IPS-18a (cell line): ENCODE measurements around the gene GARNL3.

ENCODE experiments used
- H3K27ac ChIP-seq: one replicate; pipeline ENCODE4 v1.5.1; 2013; ENCODE audit warnings: low read length
- H3K27me3 ChIP-seq: one replicate; pipeline ENCODE4 v1.6.1; 2013; ENCODE audit warnings: mild to moderate bottlenecking, low read length; ENCODE audit not compliant: control insufficient read depth, insufficient read depth
- H3K36me3 ChIP-seq: one replicate; pipeline ENCODE4 v1.6.1; 2013; ENCODE audit warnings: low read depth, low read length; ENCODE audit not compliant: control insufficient read depth
- H3K4me1 ChIP-seq: one replicate; pipeline ENCODE4 v1.6.1; 2013; ENCODE audit warnings: low read depth, low read length; ENCODE audit not compliant: control insufficient read depth
- H3K4me3 ChIP-seq: one replicate; pipeline ENCODE4 v1.5.1; 2013; ENCODE audit warnings: low read length
- H3K9ac ChIP-seq: one replicate; pipeline ENCODE4 v1.6.1; 2013; ENCODE audit warnings: mild to moderate bottlenecking, low read length, moderate library complexity
- H3K9me3 ChIP-seq: one replicate; pipeline ENCODE4 v1.6.1; 2013; ENCODE audit warnings: low read depth, low read length; ENCODE audit not compliant: control insufficient read depth

The GARNL3 gene

DNA sequence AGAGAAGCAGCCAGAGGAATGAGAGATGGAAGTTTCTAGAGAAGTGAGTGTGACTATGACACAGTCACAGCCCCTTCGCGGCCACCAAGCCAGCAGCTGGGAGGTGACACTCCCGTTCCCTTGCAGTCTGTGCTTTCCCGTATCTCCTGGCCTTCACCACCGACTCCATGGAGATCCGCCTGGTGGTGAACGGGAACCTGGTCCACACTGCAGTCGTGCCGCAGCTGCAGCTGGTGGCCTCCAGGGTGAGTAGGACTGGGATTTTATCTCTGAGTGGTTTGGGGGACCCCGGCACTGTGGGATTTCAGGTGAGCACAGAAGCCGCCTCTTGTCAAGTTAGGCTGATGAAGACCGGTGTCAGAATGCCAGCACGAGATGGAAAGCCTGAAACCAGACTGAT, 120.3 kb downstream of the GARNL3 start:
- Histone ChIP-seq H3K4me3 (no peak overlapping the region), H3K4me1 (no peaks in the 10 kb centered on the region), H3K27ac (no peak overlapping the region), H3K27me3 (no peaks in the 10 kb centered on the region), H3K9me3 (no peaks in the 10 kb centered on the region), H3K9ac (no peak overlapping the region), H3K36me3 (no peaks in the 10 kb centered on the region)

DNA sequence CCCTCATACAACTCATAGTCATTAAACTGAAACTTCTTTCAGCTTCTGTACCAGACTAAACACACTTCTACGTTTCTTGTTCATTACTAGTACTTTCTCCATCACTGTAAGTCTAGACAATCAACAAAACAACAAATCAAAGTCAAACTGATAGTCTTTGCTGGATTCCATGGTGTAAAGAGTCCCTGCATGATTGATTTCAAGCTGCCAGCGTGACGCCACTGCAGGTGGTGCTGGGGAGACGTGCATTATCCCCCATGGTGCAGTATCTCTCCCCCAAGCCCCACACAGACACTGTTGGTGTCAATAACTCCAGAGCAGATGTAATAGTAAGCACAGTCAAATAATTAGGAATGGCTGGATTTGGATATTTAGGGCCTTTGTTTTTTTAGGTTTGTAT, 121.7 kb downstream of the GARNL3 start:
- H3K9ac ChIP-seq, result no peak overlapping the region
- no peaks in the 10 kb centered on the region for H3K36me3 ChIP-seq
- H3K9me3 ChIP-seq, result no peaks in the 10 kb centered on the region
- no peaks in the 10 kb centered on the region for H3K4me1 ChIP-seq
- no peaks in the 10 kb centered on the region for H3K27me3 ChIP-seq
- no peak overlapping the region for H3K27ac ChIP-seq
- no peak overlapping the region for H3K4me3 ChIP-seq

DNA sequence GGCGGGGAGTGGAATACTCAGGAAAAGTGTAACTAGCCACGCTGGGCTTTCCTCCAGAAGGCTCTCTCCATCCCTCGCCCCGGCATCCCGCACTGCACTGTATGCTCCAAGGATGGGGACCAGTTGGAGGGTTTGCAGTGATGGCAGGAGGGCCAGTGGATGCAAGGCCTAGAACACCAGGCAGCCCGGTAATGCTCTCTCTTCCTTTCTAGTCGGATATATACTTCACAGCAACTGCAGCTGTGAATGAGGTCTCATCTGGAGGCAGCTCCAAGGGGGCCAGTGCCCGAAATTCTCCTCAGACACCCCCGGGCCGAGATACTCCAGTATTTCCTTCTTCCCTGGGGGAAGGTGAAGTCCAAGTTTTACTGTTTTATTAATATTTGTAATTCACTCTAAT, 122.4 kb downstream of the GARNL3 start:
- Histone ChIP-seq H3K36me3 (no peaks in the 10 kb centered on the region), H3K4me1 (no peaks in the 10 kb centered on the region), H3K27ac (no peak overlapping the region), H3K27me3 (no peaks in the 10 kb centered on the region), H3K9me3 (no peaks in the 10 kb centered on the region), H3K4me3 (no peak overlapping the region), H3K9ac (no peak overlapping the region)

DNA sequence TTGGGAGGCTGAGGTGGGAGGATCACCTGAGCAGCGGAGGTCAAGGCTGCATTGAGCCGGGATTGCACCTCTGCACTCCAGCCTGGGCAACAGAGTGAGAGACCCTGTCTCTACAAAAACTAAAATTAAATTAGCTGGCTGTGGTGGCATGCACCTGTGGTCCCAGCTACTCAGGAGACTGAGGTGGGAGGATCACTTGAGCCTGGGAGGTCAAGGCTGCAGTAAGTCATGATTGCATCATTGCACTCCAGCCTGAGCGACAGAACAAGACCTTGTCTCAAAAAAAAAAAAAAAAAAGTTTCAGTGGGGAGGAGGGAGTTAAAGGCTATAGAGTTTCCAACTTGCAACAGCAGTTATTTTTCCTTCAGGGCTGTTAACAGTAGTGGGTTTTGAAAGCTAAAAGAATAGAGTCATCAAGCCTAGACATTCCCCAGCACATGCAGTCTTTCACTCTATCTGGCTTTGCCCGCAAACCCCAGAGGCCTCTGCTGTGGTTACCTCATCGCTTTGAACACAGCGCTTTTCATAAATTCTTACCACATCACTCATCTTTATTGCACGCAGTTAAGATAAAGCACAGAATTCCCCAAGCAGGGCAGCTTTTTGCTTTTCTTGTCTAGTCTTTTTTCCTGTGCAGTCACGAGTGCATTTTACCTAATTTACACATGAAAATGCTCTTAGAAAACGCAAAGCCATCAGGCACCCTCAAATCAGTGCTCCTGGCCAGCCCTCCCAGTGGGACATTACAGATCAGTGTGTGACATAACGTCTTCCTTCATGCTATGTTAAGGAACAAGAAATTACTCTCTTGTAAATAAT, 123.7 kb downstream of the GARNL3 start:
- H3K4me1 ChIP-seq, result no peaks in the 10 kb centered on the region
- no peaks in the 10 kb centered on the region for H3K36me3 ChIP-seq
- H3K27ac ChIP-seq, result no peak overlapping the region
- no peaks in the 10 kb centered on the region for H3K27me3 ChIP-seq
- H3K9me3 ChIP-seq, result no peaks in the 10 kb centered on the region
- H3K4me3 ChIP-seq, result no peak overlapping the region
- H3K9ac ChIP-seq, result no peak overlapping the region

DNA sequence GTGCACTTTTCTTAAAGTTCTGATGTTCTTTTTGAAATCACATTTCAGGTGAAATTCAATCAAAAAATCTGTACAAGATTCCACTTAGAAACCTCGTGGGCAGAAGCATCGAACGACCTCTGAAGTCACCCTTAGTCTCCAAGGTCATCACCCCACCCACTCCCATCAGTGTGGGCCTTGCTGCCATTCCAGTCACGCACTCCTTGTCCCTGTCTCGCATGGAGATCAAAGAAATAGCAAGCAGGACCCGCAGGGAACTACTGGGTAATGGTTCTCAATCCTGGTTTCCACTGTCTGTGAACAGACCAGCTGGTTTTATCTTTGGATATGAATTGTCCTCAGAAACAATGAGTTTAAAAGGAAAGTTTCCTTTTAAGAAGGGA, 124.3 kb downstream of the GARNL3 start:
- Histone ChIP-seq H3K9ac (no peak overlapping the region), H3K27me3 (no peaks in the 10 kb centered on the region), H3K27ac (no peak overlapping the region), H3K4me3 (no peak overlapping the region), H3K9me3 (no peaks in the 10 kb centered on the region), H3K4me1 (no peaks in the 10 kb centered on the region), H3K36me3 (no peaks in the 10 kb centered on the region)

DNA sequence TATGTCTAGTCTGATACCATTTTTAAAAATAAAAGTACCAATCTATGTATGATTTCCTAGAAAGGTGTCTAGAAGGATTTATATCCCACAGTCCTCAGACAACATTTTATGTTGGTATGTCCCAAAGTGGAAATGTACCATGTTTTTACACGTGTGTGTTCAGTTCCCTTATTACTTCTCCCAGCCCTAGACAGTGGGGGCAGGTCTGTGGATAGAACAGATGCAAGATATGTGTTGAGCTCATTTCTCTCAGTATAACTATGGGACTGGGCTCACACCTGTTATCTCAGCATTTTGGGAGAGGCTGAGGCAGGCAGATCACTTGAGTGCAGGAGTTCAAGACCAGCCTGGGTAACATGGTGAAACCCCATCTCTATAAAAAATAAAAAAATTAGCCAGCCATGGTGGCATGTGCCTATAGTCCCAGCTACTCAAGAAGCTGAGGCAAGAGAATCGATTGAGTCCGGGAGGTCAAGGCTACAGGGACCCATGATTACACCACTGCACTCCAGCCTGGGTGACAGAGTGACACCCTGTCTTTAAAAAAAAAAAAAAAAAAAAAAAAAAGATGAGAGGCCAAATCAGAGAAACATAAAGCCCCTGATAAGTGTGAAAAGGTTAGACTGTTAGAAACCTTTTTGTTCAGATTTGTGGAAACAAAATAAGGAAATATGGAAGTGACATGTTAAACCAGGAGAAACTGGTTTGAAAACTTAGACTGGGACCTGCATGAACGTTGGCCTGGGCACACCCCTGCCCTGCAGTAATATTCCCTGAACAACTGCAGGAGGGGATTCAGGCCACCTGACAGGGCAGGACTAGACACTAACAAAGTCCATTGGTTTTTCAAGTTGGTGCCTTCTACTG, 125.0 kb downstream of the GARNL3 start:
- Histone ChIP-seq H3K4me3 (no peak overlapping the region), H3K4me1 (no peaks in the 10 kb centered on the region), H3K9me3 (no peaks in the 10 kb centered on the region), H3K36me3 (no peaks in the 10 kb centered on the region), H3K27me3 (no peaks in the 10 kb centered on the region), H3K9ac (no peak overlapping the region), H3K27ac (no peak overlapping the region)

DNA sequence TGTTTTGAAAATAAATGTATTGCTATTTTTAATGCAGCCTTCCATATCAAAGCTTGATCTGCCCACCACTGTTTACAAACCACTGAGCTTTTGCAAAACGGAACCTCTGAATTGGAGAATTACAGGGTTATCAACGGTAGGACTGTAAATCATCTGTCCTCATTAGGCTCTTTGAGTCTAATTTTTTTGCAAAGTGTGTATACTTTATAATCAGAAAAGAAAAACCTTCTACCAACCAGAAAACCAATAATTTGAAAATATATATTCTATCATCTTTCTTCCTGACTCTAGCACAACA, 125.6 kb downstream of the GARNL3 start:
- H3K9me3 ChIP-seq, result no peaks in the 10 kb centered on the region
- no peak overlapping the region for H3K4me3 ChIP-seq
- no peaks in the 10 kb centered on the region for H3K27me3 ChIP-seq
- H3K9ac ChIP-seq, result no peak overlapping the region
- no peaks in the 10 kb centered on the region for H3K4me1 ChIP-seq
- H3K27ac ChIP-seq, result no peak overlapping the region
- H3K36me3 ChIP-seq, result no peaks in the 10 kb centered on the region

DNA sequence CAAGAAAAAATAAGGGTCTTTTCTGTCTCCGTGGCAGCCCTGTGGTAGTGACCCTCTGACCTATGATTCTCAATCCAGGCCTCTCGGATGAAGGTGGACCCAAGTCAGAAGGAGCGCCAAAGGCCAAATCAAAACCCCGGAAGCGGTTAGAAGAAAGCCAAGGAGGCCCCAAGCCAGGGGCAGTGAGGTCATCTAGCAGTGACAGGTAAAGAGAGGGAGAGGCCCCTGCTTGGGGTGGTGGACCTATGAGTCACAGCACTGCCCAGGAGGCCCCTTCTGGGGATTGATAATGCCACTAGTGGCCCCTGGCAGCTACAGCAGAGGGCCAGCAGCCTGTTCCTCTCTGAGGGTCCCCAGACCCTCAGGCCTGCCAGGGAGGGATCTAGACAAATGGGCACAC, 126.0 kb downstream of the GARNL3 start:
- Histone ChIP-seq H3K9ac (no peak overlapping the region), H3K27ac (no peak overlapping the region), H3K9me3 (no peaks in the 10 kb centered on the region), H3K4me1 (no peaks in the 10 kb centered on the region), H3K36me3 (no peaks in the 10 kb centered on the region), H3K4me3 (no peak overlapping the region), H3K27me3 (no peaks in the 10 kb centered on the region)

DNA sequence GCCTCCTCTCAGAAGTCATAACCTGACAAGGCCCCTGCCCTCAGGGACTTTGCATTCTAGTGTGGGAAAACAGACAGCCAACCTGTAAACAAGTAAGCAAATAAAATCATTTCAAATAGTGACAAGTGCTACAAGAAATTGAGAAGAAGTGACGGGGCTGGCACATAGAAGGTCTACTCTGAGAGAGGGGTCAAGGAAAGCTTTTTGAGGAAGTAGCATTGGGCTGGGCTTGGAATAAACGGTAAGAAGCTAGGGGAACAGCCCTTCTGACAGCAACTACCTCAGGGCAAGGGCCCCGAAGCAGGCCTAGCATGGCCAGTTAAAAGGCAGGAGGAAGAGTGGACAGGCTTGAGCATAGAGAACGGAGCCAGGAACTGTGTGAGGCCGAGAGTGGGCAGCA, 127.6 kb downstream of the GARNL3 start:
- no peak overlapping the region for H3K9ac ChIP-seq
- H3K27me3 ChIP-seq, result no peaks in the 10 kb centered on the region
- H3K4me1 ChIP-seq, result peaks cover 4% of the 10 kb centered on the region

DNA sequence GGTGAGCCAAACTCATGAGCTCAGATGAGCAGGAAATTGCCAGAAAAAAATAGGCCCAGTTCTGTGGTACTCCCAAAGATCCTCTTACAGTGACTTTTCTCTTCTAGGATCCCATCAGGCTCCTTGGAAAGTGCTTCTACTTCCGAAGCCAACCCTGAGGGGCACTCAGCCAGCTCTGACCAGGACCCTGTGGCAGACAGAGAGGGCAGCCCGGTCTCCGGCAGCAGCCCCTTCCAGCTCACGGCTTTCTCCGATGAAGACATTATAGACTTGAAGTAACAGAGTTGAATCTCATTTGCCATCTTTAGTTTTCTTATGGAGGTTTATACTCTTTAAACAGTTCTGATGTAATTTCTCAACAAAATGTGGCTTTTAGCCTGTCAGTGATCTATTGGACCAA, 128.4 kb downstream of the GARNL3 start:
- Histone ChIP-seq H3K9me3 (no peaks in the 10 kb centered on the region), H3K36me3 (no peaks in the 10 kb centered on the region), H3K4me1 (peaks cover 4% of the 10 kb centered on the region), H3K27ac (no peak overlapping the region), H3K4me3 (no peak overlapping the region), H3K9ac (no peak overlapping the region), H3K27me3 (no peaks in the 10 kb centered on the region)

More for the DNA sequence above, 127.6 kb downstream of the GARNL3 start:
- no peaks in the 10 kb centered on the region for H3K9me3 ChIP-seq
- H3K4me3 ChIP-seq, result no peak overlapping the region
- no peak overlapping the region for H3K27ac ChIP-seq
- H3K36me3 ChIP-seq, result no peaks in the 10 kb centered on the region

DNA sequence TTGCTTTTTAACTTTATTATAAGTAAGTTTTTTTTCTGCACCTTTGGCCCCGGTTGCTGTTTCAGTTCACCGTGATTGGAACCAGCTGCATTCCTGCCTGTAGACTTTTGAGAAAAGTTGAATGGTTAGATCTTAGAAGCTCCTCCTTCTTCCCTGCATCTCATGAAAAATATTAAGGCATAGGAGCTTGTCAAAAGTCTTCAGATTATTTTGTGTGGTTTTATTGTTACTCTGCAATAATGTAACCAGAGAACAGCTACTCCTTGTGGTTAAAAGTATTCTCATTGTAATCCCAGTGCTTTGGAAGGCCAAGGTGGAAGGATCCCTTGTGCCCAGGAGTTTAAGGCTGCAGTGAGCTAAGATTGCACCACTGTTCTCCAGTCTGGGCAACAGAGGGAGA, 129.1 kb downstream of the GARNL3 start:
- H3K4me3 ChIP-seq, result no peak overlapping the region
- peaks cover 9% of the 10 kb centered on the region for H3K4me1 ChIP-seq
- no peaks in the 10 kb centered on the region for H3K27me3 ChIP-seq
- no peak overlapping the region for H3K9ac ChIP-seq
- H3K36me3 ChIP-seq, result no peaks in the 10 kb centered on the region
- no peak overlapping the region for H3K27ac ChIP-seq
- no peaks in the 10 kb centered on the region for H3K9me3 ChIP-seq
